ENCODE results near the gene ANKRD28.

The ANKRD28 gene

GRCh38 chr3:15714448-15714847, 83.3 kb downstream of the ANKRD28 start:
- DNase-seq (ENCODE audit: low read depth, low spot score): no peak
- ChIA-PET POLR2A (no interaction called here), CTCF (interaction anchor here (1.4 kb wide), 1 partner anchor 84 kb away, joined by 5 read pairs; no protein-coding TSS in a partner anchor)
- no peak for TF ChIP-seq CTCF (IDR thresholded peaks at IDR 0.05; ENCODE audit: insufficient read depth, low read length, missing control alignments)
- no peak overlapping the region for H3K4me3 ChIP-seq (ENCODE audit: low read depth, low read length)

GRCh38 chr3:15713364-15713763, 84.4 kb downstream of the ANKRD28 start:
- no peak for DNase-seq (ENCODE audit: low read depth, low spot score)
- H3K4me3 ChIP-seq (ENCODE audit: low read depth, low read length): no peak overlapping the region
- POLR2A ChIA-PET: no interaction called here
- CTCF ChIA-PET: interaction anchor here (1.2 to 1.4 kb wide), 4 partner anchors 9 to 510 kb away, joined by 3 to 5 read pairs (median 4); no protein-coding TSS in a partner anchor
- no peak for TF ChIP-seq CTCF (IDR thresholded peaks at IDR 0.05; ENCODE audit: insufficient read depth, low read length, missing control alignments)

- TF ChIP-seq CTCF (IDR thresholded peaks at IDR 0.05; ENCODE audit: insufficient read depth, low read length, missing control alignments): no peak
- DNase-seq (ENCODE audit: low read depth, low spot score): no peak
- ChIA-PET POLR2A (no interaction called here), CTCF (no interaction called here)
- no peak overlapping the region for H3K4me3 ChIP-seq (ENCODE audit: low read depth, low read length)
Measured at GRCh38 chr3:15711281-15711680, 86.5 kb downstream of the ANKRD28 start.

GRCh38 chr3:15708882-15709677, 88.7 kb downstream of the ANKRD28 start:
- peak; percentile 46 for DNase-seq (ENCODE audit: low read depth, low spot score)
- TF ChIP-seq CTCF (IDR thresholded peaks at IDR 0.05; ENCODE audit: insufficient read depth, low read length, missing control alignments): no peak
- H3K4me3 ChIP-seq (ENCODE audit: low read depth, low read length): no peak overlapping the region
- POLR2A ChIA-PET: no interaction called here
- CTCF ChIA-PET: interaction anchor here (1.3 kb wide), 1 partner anchor 78 kb away, joined by 3 read pairs; no protein-coding TSS in a partner anchor

- no peak for DNase-seq (ENCODE audit: low read depth, low spot score)
- TF ChIP-seq CTCF (IDR thresholded peaks at IDR 0.05; ENCODE audit: insufficient read depth, low read length, missing control alignments): no peak
- CTCF ChIA-PET: no interaction called here
- no peak overlapping the region for H3K4me3 ChIP-seq (ENCODE audit: low read depth, low read length)
- POLR2A ChIA-PET: no interaction called here
Measured at GRCh38 chr3:15707779-15708178, 90.0 kb downstream of the ANKRD28 start.

- CTCF ChIA-PET: interaction anchor here (0.8 to 2.1 kb wide), 3 partner anchors 10 to 88 kb away, joined by 3 to 5 read pairs (median 3); no protein-coding TSS in a partner anchor
- TF ChIP-seq CTCF (IDR thresholded peaks at IDR 0.05; ENCODE audit: insufficient read depth, low read length, missing control alignments): no peak
- no peak for DNase-seq (ENCODE audit: low read depth, low spot score)
- POLR2A ChIA-PET: no interaction called here
- no peak overlapping the region for H3K4me3 ChIP-seq (ENCODE audit: low read depth, low read length)
Measured at GRCh38 chr3:15703346-15703745, 94.4 kb downstream of the ANKRD28 start.

All from AG04449 (cell line).